ENCODE measurements around the gene RAP1GAP.

The RAP1GAP gene

DNA sequence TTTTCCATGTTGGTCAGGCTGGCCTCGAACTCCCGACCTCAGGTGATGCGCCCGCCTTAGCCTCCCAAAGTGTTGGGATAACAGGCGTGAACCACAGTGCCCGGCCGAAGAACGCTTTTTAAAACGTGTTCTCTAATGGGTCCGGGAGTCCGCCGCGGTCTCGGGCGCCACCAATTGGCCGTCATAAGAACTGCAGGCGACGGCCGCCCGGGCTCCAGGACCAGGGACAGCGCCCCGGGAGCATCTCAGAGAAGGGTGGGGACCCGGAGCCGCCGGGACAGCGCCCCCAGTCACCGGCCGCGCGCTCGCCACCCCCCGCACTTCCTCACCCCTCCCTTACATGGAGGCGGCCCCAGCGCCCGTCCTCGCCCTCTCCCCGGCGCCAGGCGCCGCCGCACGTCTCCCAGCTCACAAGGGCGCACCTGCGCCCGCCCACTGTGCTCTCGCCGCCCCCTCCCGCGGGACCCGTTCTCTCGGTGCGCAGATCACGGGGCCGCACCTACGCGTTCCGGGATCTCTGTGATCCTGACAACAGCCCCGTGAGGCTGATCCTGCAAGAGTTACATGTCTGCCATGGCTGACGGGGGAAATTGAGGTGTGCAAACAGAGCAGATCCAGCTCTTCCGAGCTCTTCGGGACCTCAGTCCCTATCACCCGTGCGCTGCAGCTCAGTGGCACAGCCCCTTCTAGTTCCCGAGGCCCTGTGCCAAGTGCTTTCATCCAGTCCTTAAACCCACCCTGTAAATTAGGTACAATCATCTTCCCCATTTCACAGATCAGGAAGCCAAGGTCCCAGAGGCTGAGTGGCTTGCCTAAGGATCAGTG, 9.8 kb downstream of the RAP1GAP start:
- TF ChIP-seq CTCF (IDR thresholded peaks at IDR 0.05) = peak; percentile 97
- H3K27ac ChIP-seq = no peak overlapping the region
- H3K4me3 ChIP-seq (ENCODE audit: low read depth in 1 of 2, low read length in 1 of 2) = no peak overlapping the region
- peaks cover 85% of the 10 kb centered on the region for H3K27me3 ChIP-seq
- H3K9me3 ChIP-seq = no peaks in the 10 kb centered on the region
- peaks cover 7 to 8% of the 10 kb centered on the region in 2 experiments for H3K4me1 ChIP-seq (ENCODE audit: control insufficient read depth in 1 of 2, insufficient read depth in 1 of 2, low read depth in 1 of 2, low read length in 1 of 2)
- H3K36me3 ChIP-seq = no peaks in the 10 kb centered on the region

GRCh38 chr1:21657456-21658190, 11.5 kb downstream of the RAP1GAP start:
- Histone ChIP-seq H3K9me3 (no peaks in the 10 kb centered on the region), H3K4me3 (ENCODE audit: low read depth in 1 of 2, low read length in 1 of 2) (no peak overlapping the region), H3K36me3 (no peaks in the 10 kb centered on the region), H3K27me3 (peaks cover 98% of the 10 kb centered on the region), H3K27ac (no peak overlapping the region), H3K4me1 (ENCODE audit: control insufficient read depth in 1 of 2, insufficient read depth in 1 of 2, low read depth in 1 of 2, low read length in 1 of 2) (peaks cover 0 to 6% of the 10 kb centered on the region in 2 experiments)
- no peak for TF ChIP-seq CTCF (IDR thresholded peaks at IDR 0.05)

GRCh38 chr1:21655748-21656147, 13.4 kb downstream of the RAP1GAP start:
- TF ChIP-seq CTCF (IDR thresholded peaks at IDR 0.05) = no peak
- Histone ChIP-seq H3K4me1 (ENCODE audit: control insufficient read depth in 1 of 2, insufficient read depth in 1 of 2, low read depth in 1 of 2, low read length in 1 of 2) (peaks cover 4 to 10% of the 10 kb centered on the region in 2 experiments), H3K36me3 (no peaks in the 10 kb centered on the region), H3K27me3 (peaks cover 98% of the 10 kb centered on the region), H3K27ac (no peak overlapping the region), H3K4me3 (ENCODE audit: low read depth in 1 of 2, low read length in 1 of 2) (no peak overlapping the region), H3K9me3 (no peaks in the 10 kb centered on the region)

GRCh38 chr1:21655259-21655658, 13.9 kb downstream of the RAP1GAP start:
- Histone ChIP-seq H3K36me3 (no peaks in the 10 kb centered on the region), H3K27ac (no peak overlapping the region), H3K4me3 (ENCODE audit: low read depth in 1 of 2, low read length in 1 of 2) (no peak overlapping the region), H3K9me3 (no peaks in the 10 kb centered on the region), H3K4me1 (ENCODE audit: control insufficient read depth in 1 of 2, insufficient read depth in 1 of 2, low read depth in 1 of 2, low read length in 1 of 2) (peaks cover 4 to 10% of the 10 kb centered on the region in 2 experiments), H3K27me3 (peaks cover 98% of the 10 kb centered on the region)
- no peak for TF ChIP-seq CTCF (IDR thresholded peaks at IDR 0.05)

- no peak overlapping the region for H3K27ac ChIP-seq
- H3K9me3 ChIP-seq = no peaks in the 10 kb centered on the region
- no peak overlapping the region for H3K4me3 ChIP-seq (ENCODE audit: low read depth in 1 of 2, low read length in 1 of 2)
- peaks cover 98% of the 10 kb centered on the region for H3K27me3 ChIP-seq
- no peaks in the 10 kb centered on the region for H3K36me3 ChIP-seq
- H3K4me1 ChIP-seq (ENCODE audit: control insufficient read depth in 1 of 2, insufficient read depth in 1 of 2, low read depth in 1 of 2, low read length in 1 of 2) = peaks cover 4 to 10% of the 10 kb centered on the region in 2 experiments
- TF ChIP-seq CTCF (IDR thresholded peaks at IDR 0.05) = no peak
These were observed 14.9 kb downstream of the RAP1GAP start for GRCh38 chr1:21654209-21654608.

All from neutrophil (primary cell).